Measurements from ENCODE around the gene FBXL4.

GRCh38 chr6:98894810-98895209 lies 52.9 kb downstream of the FBXL4 start:
- TF ChIP-seq CTCF (IDR thresholded peaks at IDR 0.05) = no peak
- TF ChIP-seq EP300 (IDR thresholded peaks at IDR 0.05) = no peak
- TF ChIP-seq POLR2A (IDR thresholded peaks at IDR 0.05) = no peak
